ENCODE measurements around the gene MYO15A.

MYO15A gene

GRCh38 chr17:18184143-18185031, 75.8 kb downstream of the MYO15A start:
- DNase-seq (ENCODE audit: low read depth in 1 of 2, low spot score in 1 of 2) = peak; percentile 48 to 52

DNA sequence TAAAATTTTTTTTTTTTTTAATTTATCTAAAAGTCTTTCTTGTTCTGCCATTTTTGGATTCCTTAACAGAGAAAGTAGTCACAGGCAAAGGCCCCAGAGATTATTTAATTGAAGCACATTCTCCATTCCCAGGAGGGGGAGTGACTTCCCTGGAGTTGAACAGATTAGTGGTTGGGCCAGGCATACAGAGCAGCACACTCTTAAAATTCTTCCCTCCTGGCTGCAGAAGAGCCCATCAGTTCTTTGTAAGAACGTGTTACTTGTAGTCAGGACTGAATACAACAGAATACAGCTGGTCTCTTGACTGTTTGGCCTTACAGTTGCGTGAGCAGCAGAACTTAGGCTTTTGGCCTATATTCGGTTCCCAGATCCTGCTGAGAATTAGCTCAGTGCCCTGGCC, 76.8 kb downstream of the MYO15A start:
- no peak for DNase-seq (ENCODE audit: low read depth in 1 of 2, low spot score in 1 of 2)

GRCh38 chr17:18185832-18186626, 77.5 kb downstream of the MYO15A start:
- DNase-seq (ENCODE audit: low read depth in 1 of 2, low spot score in 1 of 2) = no peak

GRCh38 chr17:18186627-18186982, 78.0 kb downstream of the MYO15A start:
- no peak for DNase-seq (ENCODE audit: low read depth in 1 of 2, low spot score in 1 of 2)

GRCh38 chr17:18187226-18187625, 78.7 kb downstream of the MYO15A start:
- no peak for DNase-seq (ENCODE audit: low read depth in 1 of 2, low spot score in 1 of 2)

DNA sequence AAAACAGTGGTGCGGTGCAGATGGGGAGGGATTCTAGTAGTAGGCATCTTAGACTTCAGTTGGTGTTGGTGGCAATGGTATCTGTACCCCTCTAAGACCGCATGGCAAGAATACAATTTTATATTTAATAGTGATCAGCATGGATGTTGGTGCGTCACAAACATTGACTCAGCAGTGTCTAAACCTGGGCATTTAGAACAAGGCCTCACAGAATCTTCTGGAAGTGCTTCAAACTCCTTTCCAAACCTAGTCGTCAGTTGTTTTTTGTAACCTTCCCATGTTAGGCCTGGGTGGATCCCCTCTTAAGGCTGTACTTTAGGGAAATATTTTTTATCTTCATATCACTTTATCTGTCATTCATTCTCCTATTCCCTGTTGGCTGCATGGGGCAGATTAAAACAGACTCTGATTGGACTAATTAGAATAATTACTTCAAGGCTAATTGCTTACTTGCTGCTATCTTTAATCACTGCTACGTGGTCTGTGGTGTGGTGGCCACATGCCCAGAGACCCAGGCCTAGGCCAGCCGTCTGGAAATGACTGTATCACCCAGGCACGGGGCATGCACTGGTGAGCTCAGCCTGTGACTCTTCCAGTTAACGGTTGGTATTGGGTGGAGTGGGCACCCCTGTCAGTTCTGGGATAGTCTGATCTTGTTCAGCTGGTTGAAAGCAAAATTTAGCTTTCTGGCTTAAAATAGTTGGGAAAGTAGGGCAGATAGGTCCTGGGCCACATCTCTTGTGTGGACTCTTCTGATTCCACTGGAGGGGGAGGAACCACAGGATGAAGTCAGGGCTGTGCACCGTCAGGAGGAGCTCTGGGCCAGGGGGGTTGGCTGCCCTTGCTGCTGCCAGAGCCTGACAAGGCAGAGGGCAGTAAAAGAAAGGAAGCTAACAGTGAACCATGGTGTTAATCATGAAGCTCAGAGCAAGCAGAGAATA, 79.5 kb downstream of the MYO15A start:
- DNase-seq (ENCODE audit: low read depth in 1 of 2, low spot score in 1 of 2) = no peak

DNA sequence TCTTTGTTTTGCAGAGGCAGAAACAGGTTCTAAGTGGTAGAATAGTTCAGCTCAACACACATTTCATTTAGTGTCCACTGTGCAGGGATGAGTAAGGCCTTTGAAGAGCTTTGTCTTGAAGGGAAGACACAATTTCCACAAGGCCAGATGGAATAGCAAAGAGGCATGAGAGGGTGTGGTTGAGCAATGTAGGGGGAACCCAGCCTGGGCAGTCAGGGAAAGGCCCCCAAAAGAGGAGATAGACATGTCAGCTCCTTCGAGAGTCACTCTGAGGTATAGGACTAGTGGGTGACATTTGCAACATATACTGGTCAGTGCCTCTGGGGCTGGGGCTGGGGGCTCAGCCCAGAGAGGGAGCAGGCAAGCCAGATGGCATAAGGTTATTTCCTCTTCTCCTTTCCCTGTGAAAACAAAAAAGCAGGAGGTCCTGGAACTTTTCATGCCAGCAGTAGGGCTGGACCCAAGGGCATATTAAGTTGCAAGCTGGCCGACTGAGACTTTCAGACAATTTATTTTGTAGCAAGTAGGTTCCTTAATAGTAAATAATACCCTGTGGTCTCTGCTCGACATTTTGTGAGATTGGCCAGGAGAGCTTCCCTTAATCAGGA, 82.2 kb downstream of the MYO15A start:
- DNase-seq (ENCODE audit: low read depth in 1 of 2, low spot score in 1 of 2) = no peak

DNA sequence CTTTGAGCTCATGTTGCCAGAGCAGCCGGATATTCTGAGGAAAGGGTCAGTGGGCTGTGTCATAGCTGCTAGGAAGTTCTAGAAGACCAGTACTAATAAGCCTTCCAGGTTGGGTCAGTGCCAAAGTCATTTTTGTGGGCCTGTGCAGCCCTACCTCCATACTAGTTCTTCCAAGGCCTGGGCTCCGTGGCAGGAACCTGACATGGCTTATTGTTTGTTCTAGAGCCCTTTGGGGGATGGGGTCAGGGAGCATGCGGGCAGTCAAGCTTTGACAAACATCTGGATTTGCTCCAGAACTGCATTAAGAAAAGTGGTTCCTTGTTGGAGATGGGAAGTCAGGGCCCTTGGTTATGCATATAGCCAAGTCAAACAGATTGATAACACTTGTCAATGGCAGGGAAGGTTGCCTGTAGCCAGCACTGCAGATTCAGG, 82.7 kb downstream of the MYO15A start:
- DNase-seq (ENCODE audit: low read depth in 1 of 2, low spot score in 1 of 2) = no peak

- no peak for DNase-seq (ENCODE audit: low read depth in 1 of 2, low spot score in 1 of 2)
Measured at GRCh38 chr17:18191967-18192366, 83.4 kb downstream of the MYO15A start.

DNA sequence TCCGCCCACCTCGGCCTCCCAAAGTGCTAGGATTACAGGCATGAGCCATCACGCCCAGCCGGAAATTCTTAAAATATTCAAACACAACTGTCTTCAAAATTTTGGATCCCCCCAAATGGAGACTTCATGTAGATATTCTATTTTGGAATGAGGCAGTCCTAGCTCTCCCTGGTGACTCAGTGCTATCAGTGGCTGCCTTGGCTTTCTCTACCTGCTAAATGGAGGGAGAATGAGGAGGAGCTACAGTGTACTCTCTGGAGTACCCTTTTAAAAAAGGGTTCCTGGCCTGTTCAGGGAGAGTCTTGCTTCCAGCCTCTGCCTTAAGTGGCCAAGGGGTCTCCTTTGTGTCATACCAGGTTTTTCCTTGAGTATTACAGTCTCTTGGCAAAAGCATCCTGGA, 85.8 kb downstream of the MYO15A start:
- no peak for DNase-seq (ENCODE audit: low read depth in 1 of 2, low spot score in 1 of 2)

GRCh38 chr17:18194804-18195203, 86.2 kb downstream of the MYO15A start:
- DNase-seq (ENCODE audit: low read depth in 1 of 2, low spot score in 1 of 2) = no peak

DNA sequence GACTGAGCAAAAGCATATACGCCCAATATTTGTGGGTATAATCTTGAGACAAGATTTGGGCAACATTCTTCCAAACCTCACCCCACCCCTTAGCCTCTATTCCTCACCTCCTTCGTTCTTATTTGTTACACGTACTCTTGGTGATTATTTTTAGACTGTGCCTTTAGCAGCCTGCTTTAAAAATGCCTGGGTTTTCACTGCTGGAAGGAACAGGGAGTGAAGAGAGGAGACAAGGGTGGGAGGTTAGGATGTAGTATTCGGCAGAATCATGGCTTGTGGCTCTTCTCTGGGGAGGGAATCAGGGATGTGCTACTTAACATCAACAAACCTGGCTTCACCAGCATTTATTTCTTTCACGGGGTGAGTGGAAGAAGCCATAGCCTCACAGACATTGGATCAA, 86.7 kb downstream of the MYO15A start:
- no peak for DNase-seq (ENCODE audit: low read depth in 1 of 2, low spot score in 1 of 2)

GRCh38 chr17:18197535-18198194, 89.1 kb downstream of the MYO15A start:
- no peak for DNase-seq (ENCODE audit: low read depth in 1 of 2, low spot score in 1 of 2)

DNA sequence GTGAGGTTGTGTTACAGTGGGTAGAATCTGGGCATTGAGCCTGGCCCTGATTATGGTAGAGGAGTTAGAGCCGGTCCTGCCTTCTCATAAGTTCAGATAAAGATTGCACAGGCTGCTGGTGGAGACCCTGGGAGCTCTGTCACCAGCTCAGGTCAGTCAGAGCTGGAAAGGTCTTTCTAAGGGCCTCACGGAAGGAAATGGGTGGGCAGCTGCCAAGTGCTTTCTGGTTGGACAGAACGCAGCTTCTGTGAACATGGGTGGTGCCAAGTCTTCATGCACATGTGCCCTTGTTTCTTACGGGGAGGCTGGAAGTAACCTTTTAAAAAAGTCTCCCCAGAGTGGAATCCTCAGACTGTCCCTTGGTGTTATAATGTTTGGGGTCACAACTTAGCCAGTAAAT, 90.0 kb downstream of the MYO15A start:
- DNase-seq (ENCODE audit: low read depth in 1 of 2, low spot score in 1 of 2) = no peak

- no peak for DNase-seq (ENCODE audit: low read depth in 1 of 2, low spot score in 1 of 2)
Measured at GRCh38 chr17:18201108-18201507, 92.6 kb downstream of the MYO15A start.

- no peak for DNase-seq (ENCODE audit: low read depth in 1 of 2, low spot score in 1 of 2)
Measured at GRCh38 chr17:18203308-18203707, 94.8 kb downstream of the MYO15A start.

DNA sequence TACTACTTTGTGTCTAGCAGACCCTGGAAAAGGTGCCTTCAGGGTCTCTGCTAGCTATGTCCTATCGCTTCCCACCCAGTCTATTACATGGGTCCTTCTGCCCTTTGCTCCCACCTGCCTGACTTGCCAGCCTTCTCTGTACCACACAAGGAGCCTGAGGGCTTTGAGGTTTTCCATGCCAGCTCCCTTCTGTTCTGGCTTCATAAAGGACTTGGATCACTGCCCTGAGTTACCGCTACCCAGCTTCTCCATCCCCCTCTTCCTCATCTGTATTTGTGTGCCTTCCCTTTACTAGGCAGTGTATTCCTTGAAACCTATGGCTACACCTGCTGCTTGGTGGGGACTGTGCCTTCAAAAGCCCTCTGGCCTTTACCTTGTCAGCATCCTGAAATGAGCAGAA, 97.3 kb downstream of the MYO15A start:
- DNase-seq (ENCODE audit: low read depth in 1 of 2, low spot score in 1 of 2) = no peak

- no peak for DNase-seq (ENCODE audit: low read depth in 1 of 2, low spot score in 1 of 2)
Measured at GRCh38 chr17:18206962-18207361, 98.4 kb downstream of the MYO15A start.

- DNase-seq (ENCODE audit: low read depth in 1 of 2, low spot score in 1 of 2) = no peak
Measured at GRCh38 chr17:18208092-18208491, 99.5 kb downstream of the MYO15A start.

DNA sequence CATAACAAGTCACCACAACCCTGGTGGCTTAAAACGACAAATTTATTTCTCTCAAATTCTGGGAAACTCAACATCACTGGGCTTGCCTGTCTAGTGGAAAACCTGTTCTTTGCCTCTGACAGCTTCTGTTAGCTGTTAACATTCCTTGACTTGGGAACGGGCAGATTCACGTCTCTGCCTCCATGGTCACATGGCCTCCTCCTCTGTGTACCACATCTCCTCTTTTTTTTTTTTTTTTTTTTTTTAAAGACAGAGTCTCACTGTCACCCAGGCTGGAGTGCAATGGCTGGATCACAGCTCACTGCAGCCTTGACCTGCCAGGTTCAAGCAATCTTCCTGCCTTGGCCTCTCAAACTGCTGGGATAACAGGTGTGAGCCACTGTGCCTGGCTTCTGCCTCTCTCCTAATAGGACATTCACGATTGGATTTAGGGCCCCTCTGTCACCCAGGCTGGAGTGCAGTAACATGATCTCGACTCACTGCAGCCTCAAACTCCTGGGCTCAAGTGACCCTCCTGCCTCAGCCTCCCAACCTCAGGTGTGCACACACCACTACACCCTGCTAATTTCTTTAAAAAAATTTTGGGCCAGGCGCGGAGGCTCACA, 105.2 kb downstream of the MYO15A start:
- DNase-seq (ENCODE audit: low read depth in 1 of 2, low spot score in 1 of 2) = no peak

All from activated CD4-positive, alpha-beta T cell treated with anti-CD3 and anti-CD28 coated beads, Interleukin-2, amount 50 U/mL, for 24 hours (primary cell).